Measurements from ENCODE around the gene SPEM3.

The SPEM3 gene

GRCh38 chr17:7466639-7467341 lies 38.1 kb downstream of the SPEM3 start:
- Histone ChIP-seq H3K9ac (ENCODE audit: low read depth, low read length, poor library complexity, severe bottlenecking) (no peak overlapping the region), H3K4me3 (ENCODE audit: low read length, poor library complexity, severe bottlenecking) (no peak overlapping the region), H3K27me3 (ENCODE audit: insufficient read depth, low read length, poor library complexity, severe bottlenecking) (no peaks in the 10 kb centered on the region), H4K20me1 (ENCODE audit: insufficient read depth, low read length, poor library complexity, severe bottlenecking) (peaks cover 3% of the 10 kb centered on the region), H3K9me2 (replicated peaks; ENCODE audit: low read depth, low read length) (no peaks in the 10 kb centered on the region), H3K79me2 (ENCODE audit: insufficient read depth, low read length) (peaks cover 13% of the 10 kb centered on the region; the same call in 1 of the 2 replicates), H3F3A (ENCODE audit: low read depth) (no peaks in the 10 kb centered on the region), H3K4me2 (ENCODE audit: low read depth, low read length, poor library complexity, severe bottlenecking) (no peak overlapping the region), H3K9me3 (ENCODE audit: insufficient read depth, low read depth, low read length) (no peaks in the 10 kb centered on the region), H3K36me3 (ENCODE audit: insufficient read depth, low read length) (peaks cover 13% of the 10 kb centered on the region; the same call in 1 of the 2 replicates), H3K4me1 (ENCODE audit: insufficient read depth, low read length, poor library complexity, severe bottlenecking) (peaks cover 13% of the 10 kb centered on the region), H2AFZ (ENCODE audit: low read length) (no peak overlapping the region)
- TF ChIP-seq EZH2phosphoT487 (IDR thresholded peaks at IDR 0.05; ENCODE audit: borderline replicate concordance) (no peak), CTCF (conservative IDR thresholded peaks at IDR 0.05; ENCODE audit: low read length) (no peak)

DNA sequence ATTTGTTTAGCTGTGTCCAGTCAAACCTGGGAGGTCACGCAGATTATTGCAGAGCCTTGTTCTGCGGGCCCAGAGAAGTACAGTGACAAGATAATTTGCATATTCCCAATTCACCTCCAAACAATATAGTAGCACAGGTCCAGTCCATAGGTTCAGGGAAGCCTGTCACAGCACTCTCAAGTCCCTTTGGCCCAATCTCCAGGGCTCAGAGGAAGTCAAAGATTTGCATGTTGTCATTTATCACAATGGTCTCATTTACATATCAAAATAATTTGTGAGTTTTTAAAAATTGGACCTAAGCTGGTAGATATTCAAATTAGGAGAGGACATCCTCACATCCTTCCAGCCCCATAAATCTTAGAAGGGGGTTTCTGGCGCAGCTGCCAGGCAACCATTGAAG lies 38.8 kb downstream of the SPEM3 start:
- H2AFZ ChIP-seq (ENCODE audit: low read length), result no peak overlapping the region
- no peak overlapping the region for H3K4me2 ChIP-seq (ENCODE audit: low read depth, low read length, poor library complexity, severe bottlenecking)
- no peak for TF ChIP-seq CTCF (conservative IDR thresholded peaks at IDR 0.05; ENCODE audit: low read length)
- no peak for TF ChIP-seq EZH2phosphoT487 (IDR thresholded peaks at IDR 0.05; ENCODE audit: borderline replicate concordance)
- H3K9ac ChIP-seq (ENCODE audit: low read depth, low read length, poor library complexity, severe bottlenecking), result no peak overlapping the region
- no peaks in the 10 kb centered on the region for H3F3A ChIP-seq (ENCODE audit: low read depth)
- no peaks in the 10 kb centered on the region for H3K27me3 ChIP-seq (ENCODE audit: insufficient read depth, low read length, poor library complexity, severe bottlenecking)
- no peaks in the 10 kb centered on the region for H3K9me3 ChIP-seq (ENCODE audit: insufficient read depth, low read depth, low read length)
- peaks cover 16% of the 10 kb centered on the region for H3K4me1 ChIP-seq (ENCODE audit: insufficient read depth, low read length, poor library complexity, severe bottlenecking)
- H3K4me3 ChIP-seq (ENCODE audit: low read length, poor library complexity, severe bottlenecking), result no peak overlapping the region
- peaks cover 18% of the 10 kb centered on the region; the same call in 1 of the 2 replicates for H3K79me2 ChIP-seq (ENCODE audit: insufficient read depth, low read length)
- peaks cover 3% of the 10 kb centered on the region for H4K20me1 ChIP-seq (ENCODE audit: insufficient read depth, low read length, poor library complexity, severe bottlenecking)
- H3K36me3 ChIP-seq (ENCODE audit: insufficient read depth, low read length), result peaks cover 13% of the 10 kb centered on the region; the same call in 1 of the 2 replicates
- no peaks in the 10 kb centered on the region for H3K9me2 ChIP-seq (replicated peaks; ENCODE audit: low read depth, low read length)

DNA sequence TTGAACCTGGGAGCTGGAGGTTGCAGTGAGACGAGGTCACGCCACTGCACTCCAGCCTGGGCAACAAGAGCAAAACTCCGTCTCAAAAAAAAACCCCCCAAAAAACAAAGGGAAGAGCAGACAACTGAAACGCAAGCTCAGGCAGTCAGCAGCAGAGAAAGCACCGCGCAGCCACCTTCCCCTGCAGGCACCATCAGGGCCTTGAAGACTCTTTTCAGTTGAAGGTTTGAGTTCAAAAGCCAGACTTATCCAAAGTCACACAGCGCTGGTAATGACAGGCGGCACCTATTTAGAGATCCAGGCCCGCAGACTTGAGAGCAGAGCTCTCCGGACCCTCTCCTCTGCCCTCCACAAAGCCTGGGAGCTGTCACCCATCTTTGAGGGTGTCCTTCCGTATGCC lies 39.6 kb downstream of the SPEM3 start:
- Histone ChIP-seq H3K27me3 (ENCODE audit: insufficient read depth, low read length, poor library complexity, severe bottlenecking) (no peaks in the 10 kb centered on the region), H3K9ac (ENCODE audit: low read depth, low read length, poor library complexity, severe bottlenecking) (no peak overlapping the region), H3K4me3 (ENCODE audit: low read length, poor library complexity, severe bottlenecking) (no peak overlapping the region), H3F3A (ENCODE audit: low read depth) (no peaks in the 10 kb centered on the region), H3K4me1 (ENCODE audit: insufficient read depth, low read length, poor library complexity, severe bottlenecking) (peaks cover 16% of the 10 kb centered on the region), H3K9me2 (replicated peaks; ENCODE audit: low read depth, low read length) (no peaks in the 10 kb centered on the region), H3K4me2 (ENCODE audit: low read depth, low read length, poor library complexity, severe bottlenecking) (no peak overlapping the region), H3K79me2 (ENCODE audit: insufficient read depth, low read length) (peaks cover 22% of the 10 kb centered on the region; the same call in 1 of the 2 replicates), H4K20me1 (ENCODE audit: insufficient read depth, low read length, poor library complexity, severe bottlenecking) (peaks cover 3% of the 10 kb centered on the region), H3K9me3 (ENCODE audit: insufficient read depth, low read depth, low read length) (no peaks in the 10 kb centered on the region), H2AFZ (ENCODE audit: low read length) (no peak overlapping the region), H3K36me3 (ENCODE audit: insufficient read depth, low read length) (peaks cover 6% of the 10 kb centered on the region; the same call in 1 of the 2 replicates)
- no peak for TF ChIP-seq CTCF (conservative IDR thresholded peaks at IDR 0.05; ENCODE audit: low read length)
- no peak for TF ChIP-seq EZH2phosphoT487 (IDR thresholded peaks at IDR 0.05; ENCODE audit: borderline replicate concordance)
